HEK293 (cell line): ENCODE measurements around the gene KRI1.

Experiments used
- CTCF ChIP-seq: fragments of 450-650 bp; formaldehyde crosslinking; IDR thresholded peaks from 2 replicates; pipeline ENCODE4 v1.5.1; 2016; ENCODE audit warnings: missing biosample characterization, missing genetic modification characterization
- PBX3 ChIP-seq: sonication (generic); formaldehyde crosslinking; IDR thresholded peaks from 2 replicates; pipeline ENCODE4 v1.8.1; 2022; ENCODE audit warnings: mild to moderate bottlenecking, moderate library complexity, missing genetic modification reagents
- YY1 ChIP-seq: fragments of 450-650 bp; formaldehyde crosslinking; IDR thresholded peaks from 2 replicates; pipeline ENCODE4 v1.5.1; 2018; ENCODE audit warnings: missing biosample characterization, missing genetic modification characterization
- YY2 ChIP-seq: fragments of 450-650 bp; formaldehyde crosslinking; IDR thresholded peaks from 2 replicates; pipeline ENCODE4 v1.5.1; 2016; ENCODE audit warnings: missing biosample characterization, missing genetic modification characterization
- ZNF157 ChIP-seq: fragments of 450-650 bp; formaldehyde crosslinking; IDR thresholded peaks from 2 replicates; pipeline ENCODE4 v1.5.1; 2016; ENCODE audit warnings: missing biosample characterization, missing genetic modification characterization
- ZNF184 ChIP-seq: fragments of 450-650 bp; IDR thresholded peaks from 2 replicates; pipeline ENCODE4 v1.5.1; 2018; ENCODE audit warnings: missing biosample characterization, mild to moderate bottlenecking, missing genetic modification characterization
- ZNF266 ChIP-seq: fragments of 450-650 bp; formaldehyde crosslinking; IDR thresholded peaks from 2 replicates; pipeline ENCODE4 v1.5.1; 2016; ENCODE audit warnings: missing biosample characterization, missing genetic modification characterization, low read depth
- ZNF626 ChIP-seq: fragments of 450-650 bp; sonication (Bioruptor Pico); formaldehyde crosslinking; IDR thresholded peaks from 2 replicates; pipeline ENCODE4 v1.5.1; 2018; ENCODE audit warnings: missing biosample characterization, missing genetic modification characterization, inconsistent platforms
- ZNF830 ChIP-seq: fragments of 450-650 bp; IDR thresholded peaks from 2 replicates; pipeline ENCODE4 v1.5.0; 2018; ENCODE audit warnings: missing biosample characterization, missing genetic modification characterization, low read depth, mild to moderate bottlenecking, moderate library complexity
- TF ChIP-seq, protein P1 (sequence below): fragments of 450-650 bp; formaldehyde crosslinking; IDR thresholded peaks from 2 replicates; pipeline ENCODE4 v1.5.1; 2016; ENCODE audit warnings: missing biosample characterization, missing genetic modification characterization

DNA sequence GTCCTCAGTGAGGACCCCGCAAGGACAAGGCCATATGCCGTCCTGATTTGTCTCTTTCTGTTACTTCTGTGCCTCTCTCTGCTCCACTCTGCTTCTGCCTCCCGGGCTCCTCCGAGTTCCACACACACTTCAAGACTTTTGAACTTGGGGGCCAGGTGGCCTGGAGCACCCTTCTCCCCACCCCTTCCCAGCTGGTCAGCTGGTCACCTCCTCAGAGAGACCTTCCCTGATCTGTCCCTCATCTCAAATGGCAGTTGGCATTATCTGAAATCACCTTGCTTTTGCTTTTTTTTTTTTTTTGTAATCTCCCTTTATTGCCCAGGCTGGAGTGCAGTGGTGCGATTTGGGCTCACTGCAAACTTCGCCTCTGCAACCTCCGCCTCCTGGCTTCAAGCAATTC, 46.4 kb downstream of the KRI1 start:
- TF ChIP-seq ZNF626 (tag by site-specific recombination) (no peak), ZNF157 (tag by site-specific recombination) (no peak), PBX3 (CRISPR knock-in tag) (no peak), ZNF184 (no peak), CTCF (tag by site-specific recombination) (no peak), YY2 (tag by site-specific recombination) (no peak), YY1 (tag by site-specific recombination) (no peak), ZNF266 (no peak), ZNF830 (no peak)
- TF ChIP-seq, protein P1, sequence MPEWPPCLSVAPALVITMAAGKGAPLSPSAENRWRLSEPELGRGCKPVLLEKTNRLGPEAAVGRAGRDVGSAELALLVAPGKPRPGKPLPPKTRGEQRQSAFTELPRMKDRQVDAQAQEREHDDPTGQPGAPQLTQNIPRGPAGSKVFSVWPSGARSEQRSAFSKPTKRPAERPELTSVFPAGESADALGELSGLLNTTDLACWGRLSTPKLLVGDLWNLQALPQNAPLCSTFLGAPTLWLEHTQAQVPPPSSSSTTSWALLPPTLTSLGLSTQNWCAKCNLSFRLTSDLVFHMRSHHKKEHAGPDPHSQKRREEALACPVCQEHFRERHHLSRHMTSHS = no peak
